HL-60 (cell line): Measurements from ENCODE around the gene TNFAIP1.

Experiments used
- GABPA ChIP-seq: IDR thresholded peaks from 2 replicates; pipeline ENCODE4 v1.6.1; 2012; ENCODE audit warnings: low read depth
- POLR2AphosphoS5 ChIP-seq: IDR thresholded peaks from 2 replicates; pipeline ENCODE4 v1.6.1; 2012; ENCODE audit warnings: low read depth
- SPI1 ChIP-seq: IDR thresholded peaks from 2 replicates; pipeline ENCODE4 v1.6.1; 2012; ENCODE audit warnings: low read depth, mild to moderate bottlenecking, borderline replicate concordance
- TF ChIP-seq, protein P1 (sequence below): IDR thresholded peaks from one replicate; pipeline ENCODE4 v1.5.1; 2011; ENCODE audit warnings: low read length, control low read depth, inconsistent platforms; ENCODE audit not compliant: insufficient read depth
- TF ChIP-seq, protein P2 (sequence below): IDR thresholded peaks from 2 replicates; pipeline ENCODE4 v1.6.1; 2012; ENCODE audit warnings: low read depth; ENCODE audit not compliant: insufficient replicate concordance

DNA sequence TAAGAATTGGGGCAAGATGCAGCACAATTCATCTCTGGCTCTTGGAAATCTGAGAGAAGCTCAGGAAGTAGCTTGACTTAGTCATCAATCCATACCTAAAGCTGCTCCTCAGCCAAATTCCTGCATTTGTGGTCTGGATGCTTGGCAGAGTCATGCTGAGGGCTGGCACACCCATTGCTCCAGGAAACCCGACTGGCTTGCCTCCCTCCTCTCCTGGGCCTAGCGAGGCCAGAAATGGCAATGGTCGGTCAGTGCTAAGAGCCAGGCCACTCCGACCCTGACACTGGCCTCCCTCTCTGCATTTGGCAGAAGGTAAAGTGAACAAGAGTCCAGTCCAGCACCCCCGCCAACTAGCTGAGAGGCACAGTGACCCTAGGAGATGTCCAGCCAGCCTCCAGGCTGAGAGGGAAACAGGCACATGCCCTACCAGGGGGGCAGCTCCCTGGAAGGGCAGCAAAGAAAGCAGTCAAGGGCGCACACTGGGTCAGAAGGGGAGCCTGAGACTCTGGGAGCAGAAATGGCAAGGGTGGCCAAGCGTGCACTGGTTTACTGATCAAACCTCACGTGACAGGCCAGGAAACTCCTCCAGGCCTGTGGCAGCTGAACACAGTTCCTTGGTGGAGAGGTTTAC lies 11.8 kb downstream of the TNFAIP1 start:
- no peak for TF ChIP-seq GABPA
- TF ChIP-seq, protein P1, sequence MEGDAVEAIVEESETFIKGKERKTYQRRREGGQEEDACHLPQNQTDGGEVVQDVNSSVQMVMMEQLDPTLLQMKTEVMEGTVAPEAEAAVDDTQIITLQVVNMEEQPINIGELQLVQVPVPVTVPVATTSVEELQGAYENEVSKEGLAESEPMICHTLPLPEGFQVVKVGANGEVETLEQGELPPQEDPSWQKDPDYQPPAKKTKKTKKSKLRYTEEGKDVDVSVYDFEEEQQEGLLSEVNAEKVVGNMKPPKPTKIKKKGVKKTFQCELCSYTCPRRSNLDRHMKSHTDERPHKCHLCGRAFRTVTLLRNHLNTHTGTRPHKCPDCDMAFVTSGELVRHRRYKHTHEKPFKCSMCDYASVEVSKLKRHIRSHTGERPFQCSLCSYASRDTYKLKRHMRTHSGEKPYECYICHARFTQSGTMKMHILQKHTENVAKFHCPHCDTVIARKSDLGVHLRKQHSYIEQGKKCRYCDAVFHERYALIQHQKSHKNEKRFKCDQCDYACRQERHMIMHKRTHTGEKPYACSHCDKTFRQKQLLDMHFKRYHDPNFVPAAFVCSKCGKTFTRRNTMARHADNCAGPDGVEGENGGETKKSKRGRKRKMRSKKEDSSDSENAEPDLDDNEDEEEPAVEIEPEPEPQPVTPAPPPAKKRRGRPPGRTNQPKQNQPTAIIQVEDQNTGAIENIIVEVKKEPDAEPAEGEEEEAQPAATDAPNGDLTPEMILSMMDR: no peak
- TF ChIP-seq POLR2AphosphoS5: no peak; the same call in 1 of the 2 replicates
- TF ChIP-seq, protein P2, sequence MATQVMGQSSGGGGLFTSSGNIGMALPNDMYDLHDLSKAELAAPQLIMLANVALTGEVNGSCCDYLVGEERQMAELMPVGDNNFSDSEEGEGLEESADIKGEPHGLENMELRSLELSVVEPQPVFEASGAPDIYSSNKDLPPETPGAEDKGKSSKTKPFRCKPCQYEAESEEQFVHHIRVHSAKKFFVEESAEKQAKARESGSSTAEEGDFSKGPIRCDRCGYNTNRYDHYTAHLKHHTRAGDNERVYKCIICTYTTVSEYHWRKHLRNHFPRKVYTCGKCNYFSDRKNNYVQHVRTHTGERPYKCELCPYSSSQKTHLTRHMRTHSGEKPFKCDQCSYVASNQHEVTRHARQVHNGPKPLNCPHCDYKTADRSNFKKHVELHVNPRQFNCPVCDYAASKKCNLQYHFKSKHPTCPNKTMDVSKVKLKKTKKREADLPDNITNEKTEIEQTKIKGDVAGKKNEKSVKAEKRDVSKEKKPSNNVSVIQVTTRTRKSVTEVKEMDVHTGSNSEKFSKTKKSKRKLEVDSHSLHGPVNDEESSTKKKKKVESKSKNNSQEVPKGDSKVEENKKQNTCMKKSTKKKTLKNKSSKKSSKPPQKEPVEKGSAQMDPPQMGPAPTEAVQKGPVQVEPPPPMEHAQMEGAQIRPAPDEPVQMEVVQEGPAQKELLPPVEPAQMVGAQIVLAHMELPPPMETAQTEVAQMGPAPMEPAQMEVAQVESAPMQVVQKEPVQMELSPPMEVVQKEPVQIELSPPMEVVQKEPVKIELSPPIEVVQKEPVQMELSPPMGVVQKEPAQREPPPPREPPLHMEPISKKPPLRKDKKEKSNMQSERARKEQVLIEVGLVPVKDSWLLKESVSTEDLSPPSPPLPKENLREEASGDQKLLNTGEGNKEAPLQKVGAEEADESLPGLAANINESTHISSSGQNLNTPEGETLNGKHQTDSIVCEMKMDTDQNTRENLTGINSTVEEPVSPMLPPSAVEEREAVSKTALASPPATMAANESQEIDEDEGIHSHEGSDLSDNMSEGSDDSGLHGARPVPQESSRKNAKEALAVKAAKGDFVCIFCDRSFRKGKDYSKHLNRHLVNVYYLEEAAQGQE: no peak
- no peak for TF ChIP-seq SPI1
